Gastroesophageal sphincter (tissue), 3 donors: ENCODE results near the gene NCKAP5.

Experiments used
- CTCF ChIP-seq, 4 experiments: fragments of 200-600 bp in 2 of 4; fragments of 450-650 bp in 2 of 4; sonication (generic) in 1 of 4; IDR thresholded peaks; one replicate each; pipeline ENCODE4 v1.5.1; 2017 to 2019; ENCODE audit warnings: antibody characterized with exemption in 4 of 4, mild to moderate bottlenecking in 2 of 4, moderate library complexity in 2 of 4
- EP300 ChIP-seq: sonication (generic); formaldehyde crosslinking; IDR thresholded peaks from one replicate; pipeline ENCODE4 v1.6.1; 2017; ENCODE audit warnings: antibody characterized with exemption, mild to moderate bottlenecking
- POLR2A ChIP-seq, 2 donors: fragments of 450-650 bp; IDR thresholded peaks; one replicate each; pipeline ENCODE4 v1.6.1; 2017; ENCODE audit warnings: antibody characterized with exemption in 2 of 2, mild to moderate bottlenecking in 2 of 2, moderate library complexity in 1 of 2

GRCh38 chr2:133513893-133514292 lies 54.4 kb downstream of the NCKAP5 start:
- TF ChIP-seq POLR2A (IDR thresholded peaks at IDR 0.05) (no peak), CTCF (IDR thresholded peaks at IDR 0.05) (no peak), EP300 (no peak)
